HFFc6 (cell line): ENCODE data around the gene MPPED1. TPM values are rescaled to one million over a fixed set of nuclear protein-coding genes. Genes with fewer than 3 reads are reported as not detected.

Experiments used
- DNase-seq: peaks from one replicate; pipeline ENCODE4 v3.0.0-alpha.2; 2018
- H3K27ac Mint-ChIP-seq: 2 replicates; pipeline ENCODE4 v1.8.0; 2020; ENCODE audit warnings: mild to moderate bottlenecking, mixed read lengths
- H3K27me3 Mint-ChIP-seq: 2 replicates; pipeline ENCODE4 v1.8.0; 2021; ENCODE audit warnings: mild to moderate bottlenecking, moderate library complexity, mixed read lengths; ENCODE audit not compliant: insufficient read depth
- H3K36me3 Mint-ChIP-seq: 2 replicates; pipeline ENCODE4 v1.8.0; 2021; ENCODE audit warnings: low read depth, mixed read lengths
- H3K4me1 Mint-ChIP-seq: 2 replicates; pipeline ENCODE4 v1.8.0; 2020; ENCODE audit warnings: low read depth, mixed read lengths
- H3K4me3 Mint-ChIP-seq: 2 replicates; pipeline ENCODE4 v1.8.0; 2020; ENCODE audit warnings: mild to moderate bottlenecking, moderate library complexity, mixed read lengths
- H3K9me3 Mint-ChIP-seq: 2 replicates; pipeline ENCODE4 v1.8.0; 2020; ENCODE audit warnings: mild to moderate bottlenecking, mixed read lengths
- total RNA-seq, 6 experiments: library from RNA; stranded (reverse); fragmentation: NEBNext Ultra II Directional; extraction: Animal tissue kit (Norgen Biotek cat#: 25700); gene quantifications; 2 replicates in 1 of 6; 3 replicates in 5 of 6; pipeline ENCODE4 v1.2.3, GENCODE V29; 2021
- TF ChIP-seq, protein P1 (sequence below): fragments of 200-600 bp; sonication (generic); IDR thresholded peaks from 2 replicates; pipeline ENCODE4 v1.5.0; 2021; ENCODE audit warnings: antibody characterized with exemption, mild to moderate bottlenecking

MPPED1 gene
- total RNA-seq, 6 experiments from 2014 or later, result not detected

GRCh38 chr22:43497956-43498855 is 86.4 kb downstream of the MPPED1 start:
- no peak for DNase-seq
- peaks cover 5% of the 10 kb centered on the region; the same call in 1 of the 2 replicates for H3K36me3 Mint-ChIP-seq
- TF ChIP-seq, protein P1, sequence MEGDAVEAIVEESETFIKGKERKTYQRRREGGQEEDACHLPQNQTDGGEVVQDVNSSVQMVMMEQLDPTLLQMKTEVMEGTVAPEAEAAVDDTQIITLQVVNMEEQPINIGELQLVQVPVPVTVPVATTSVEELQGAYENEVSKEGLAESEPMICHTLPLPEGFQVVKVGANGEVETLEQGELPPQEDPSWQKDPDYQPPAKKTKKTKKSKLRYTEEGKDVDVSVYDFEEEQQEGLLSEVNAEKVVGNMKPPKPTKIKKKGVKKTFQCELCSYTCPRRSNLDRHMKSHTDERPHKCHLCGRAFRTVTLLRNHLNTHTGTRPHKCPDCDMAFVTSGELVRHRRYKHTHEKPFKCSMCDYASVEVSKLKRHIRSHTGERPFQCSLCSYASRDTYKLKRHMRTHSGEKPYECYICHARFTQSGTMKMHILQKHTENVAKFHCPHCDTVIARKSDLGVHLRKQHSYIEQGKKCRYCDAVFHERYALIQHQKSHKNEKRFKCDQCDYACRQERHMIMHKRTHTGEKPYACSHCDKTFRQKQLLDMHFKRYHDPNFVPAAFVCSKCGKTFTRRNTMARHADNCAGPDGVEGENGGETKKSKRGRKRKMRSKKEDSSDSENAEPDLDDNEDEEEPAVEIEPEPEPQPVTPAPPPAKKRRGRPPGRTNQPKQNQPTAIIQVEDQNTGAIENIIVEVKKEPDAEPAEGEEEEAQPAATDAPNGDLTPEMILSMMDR, result no peak
- H3K4me1 Mint-ChIP-seq, result no peaks in the 10 kb centered on the region
- peaks cover 46% of the 10 kb centered on the region for H3K9me3 Mint-ChIP-seq
- no peak overlapping the region for H3K27ac Mint-ChIP-seq
- H3K27me3 Mint-ChIP-seq, result no peaks in the 10 kb centered on the region; the same call in 1 of the 2 replicates
- no peak overlapping the region for H3K4me3 Mint-ChIP-seq

GRCh38 chr22:43498856-43499253 is 87.0 kb downstream of the MPPED1 start:
- no peak overlapping the region for H3K27ac Mint-ChIP-seq
- peaks cover 42% of the 10 kb centered on the region for H3K9me3 Mint-ChIP-seq
- TF ChIP-seq, protein P1, result no peak
- H3K4me1 Mint-ChIP-seq, result no peaks in the 10 kb centered on the region
- no peaks in the 10 kb centered on the region; the same call in 1 of the 2 replicates for H3K27me3 Mint-ChIP-seq
- no peak overlapping the region for H3K4me3 Mint-ChIP-seq
- H3K36me3 Mint-ChIP-seq, result peaks cover 5% of the 10 kb centered on the region; the same call in 1 of the 2 replicates
- no peak for DNase-seq

DNA sequence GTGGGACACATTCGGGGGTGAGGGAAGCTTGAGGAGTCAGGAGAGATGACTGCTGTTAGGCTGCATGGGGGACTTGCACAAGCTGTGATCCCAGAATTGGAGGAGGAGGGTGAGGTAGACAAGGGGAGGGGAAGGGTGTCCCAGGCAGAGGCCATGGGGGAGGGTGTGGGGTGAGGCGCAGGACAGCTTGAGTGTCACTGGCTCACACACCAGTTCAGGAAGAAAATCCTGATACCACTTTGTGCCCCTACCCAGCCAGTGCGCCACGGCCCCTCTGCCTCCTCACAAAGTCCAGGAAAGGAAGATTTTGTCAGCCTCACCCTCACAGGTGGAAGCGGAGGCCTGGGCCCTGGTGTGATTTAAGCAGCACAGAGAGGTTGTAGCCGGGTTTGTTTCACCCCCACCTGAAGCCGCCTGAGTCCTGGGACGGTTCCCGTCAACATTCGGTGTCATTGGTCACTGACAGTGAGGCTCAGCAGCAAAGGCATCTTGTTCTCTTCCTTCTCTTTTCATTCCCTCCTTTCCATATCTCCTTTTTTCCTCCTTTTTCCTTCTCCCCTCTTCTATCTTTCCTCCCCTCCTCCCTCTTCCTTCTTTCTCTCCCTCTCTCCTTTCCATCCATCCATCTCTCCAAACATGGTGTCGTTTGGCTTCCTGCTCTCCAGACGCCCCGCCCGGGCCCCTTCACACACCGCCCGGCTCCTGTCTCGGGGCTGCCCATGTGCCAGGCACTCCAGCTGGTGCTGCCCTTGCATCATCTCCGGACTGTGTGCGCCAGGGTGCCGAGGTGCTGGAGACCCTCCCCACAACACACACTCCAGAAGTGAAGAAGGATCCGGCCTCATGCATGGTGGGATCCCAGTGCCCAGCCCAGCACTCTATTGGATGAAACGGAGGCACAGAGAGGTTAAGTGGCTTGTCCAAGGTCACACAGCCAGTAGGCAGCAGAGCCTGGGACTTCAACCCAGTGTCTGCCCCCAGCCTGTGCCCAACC is 89.3 kb downstream of the MPPED1 start:
- DNase-seq, result no peak
- no peaks in the 10 kb centered on the region for H3K4me1 Mint-ChIP-seq
- no peak overlapping the region for H3K27ac Mint-ChIP-seq
- no peak overlapping the region for H3K4me3 Mint-ChIP-seq
- no peaks in the 10 kb centered on the region for H3K36me3 Mint-ChIP-seq
- no peaks in the 10 kb centered on the region; the same call in 1 of the 2 replicates for H3K27me3 Mint-ChIP-seq
- TF ChIP-seq, protein P1, result no peak
- peaks cover 29% of the 10 kb centered on the region for H3K9me3 Mint-ChIP-seq

GRCh38 chr22:43501878-43502277 is 90.1 kb downstream of the MPPED1 start:
- TF ChIP-seq, protein P1, result no peak
- Mint-ChIP-seq H3K27me3 (no peaks in the 10 kb centered on the region; the same call in 1 of the 2 replicates), H3K4me1 (no peaks in the 10 kb centered on the region), H3K9me3 (peaks cover 29% of the 10 kb centered on the region), H3K36me3 (no peaks in the 10 kb centered on the region), H3K27ac (no peak overlapping the region), H3K4me3 (no peak overlapping the region)
- no peak for DNase-seq

DNA sequence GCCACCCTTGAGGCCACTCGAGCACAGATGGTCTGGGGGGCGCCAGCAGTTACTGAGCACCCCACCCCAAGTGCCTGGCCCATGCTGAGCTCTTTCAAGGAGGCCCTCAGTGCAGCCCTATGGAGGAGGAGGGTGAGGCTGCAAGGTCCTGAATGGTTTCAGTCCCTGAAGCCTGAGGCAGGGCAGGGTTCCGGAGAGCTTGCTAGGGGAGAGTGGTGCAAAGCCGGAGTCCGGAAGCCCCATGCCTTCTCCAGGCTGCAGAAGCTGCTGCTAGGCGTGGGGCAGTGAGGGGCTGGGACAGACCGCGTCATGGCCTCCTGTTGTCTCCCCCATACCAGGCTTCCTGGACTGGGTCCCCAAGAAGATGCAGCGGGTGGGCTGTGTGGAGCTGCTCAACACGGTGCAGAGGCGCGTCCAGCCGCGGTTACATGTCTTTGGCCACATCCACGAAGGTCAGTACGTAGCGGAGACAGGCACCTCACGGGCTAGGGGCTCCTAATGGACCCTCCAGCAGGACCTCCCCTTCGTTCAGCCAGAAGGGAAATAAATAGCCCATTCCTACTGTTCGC is 90.6 kb downstream of the MPPED1 start:
- no peak for DNase-seq
- no peaks in the 10 kb centered on the region; the same call in 1 of the 2 replicates for H3K27me3 Mint-ChIP-seq
- TF ChIP-seq, protein P1, result no peak
- peaks cover 25% of the 10 kb centered on the region for H3K9me3 Mint-ChIP-seq
- no peaks in the 10 kb centered on the region for H3K4me1 Mint-ChIP-seq
- H3K27ac Mint-ChIP-seq, result no peak overlapping the region
- no peaks in the 10 kb centered on the region for H3K36me3 Mint-ChIP-seq
- H3K4me3 Mint-ChIP-seq, result no peak overlapping the region
